Psoas muscle (tissue), 8 donors: ENCODE data around the gene TIMP3. TPM values are rescaled to one million over a fixed set of nuclear protein-coding genes. Genes with fewer than 3 reads are reported as not detected.
"Not testable (repeated sequence)": the region's sequence is repeated elsewhere in the genome, so short reads cannot be mapped to it uniquely, and the experiment has no call there.

Experiments used
- ATAC-seq, 4 donors: fragments of 200-7000 bp; cut with Tn5 transposase; one replicate each; pipeline ENCODE4 v1.9.1; 2020; ENCODE audit warnings: moderate library complexity in 3 of 4, mild to moderate bottlenecking in 2 of 4
- DNase-seq, 2 donors: peaks; one replicate each; pipeline ENCODE4 v3.0.0-alpha.2; 2020
- H3K27ac ChIP-seq: fragments of 200-600 bp; one replicate; pipeline ENCODE4 v1.8.0; 2022
- H3K27me3 ChIP-seq, 3 donors: fragments of 200-600 bp in 1 of 3; one replicate each; pipeline versions ENCODE4 v1.6.1 to v1.8.0; 2013 to 2022; ENCODE audit warnings: low read length in 2 of 3, mild to moderate bottlenecking in 2 of 3, moderate library complexity in 1 of 3; ENCODE audit not compliant: insufficient read depth in 3 of 3
- H3K36me3 ChIP-seq, 2 donors: fragments of 200-600 bp in 1 of 2; one replicate each; pipeline versions ENCODE4 v1.6.1 to v1.8.0; 2013 to 2022; ENCODE audit warnings: low read depth in 1 of 2, mild to moderate bottlenecking in 1 of 2, moderate library complexity in 1 of 2; ENCODE audit not compliant: insufficient read depth in 1 of 2
- H3K4me1 ChIP-seq: fragments of 200-600 bp; one replicate; pipeline ENCODE4 v1.8.0; 2022
- H3K4me3 ChIP-seq: fragments of 200-600 bp; one replicate; pipeline ENCODE4 v1.8.0; 2022; ENCODE audit warnings: mild to moderate bottlenecking
- H3K9me3 ChIP-seq: fragments of 200-600 bp; one replicate; pipeline ENCODE4 v1.8.0; 2022
- WGBS, 3 donors: extraction: QIAGEN DNeasy Blood & Tissue Kit; methylation state at CpG; one replicate each; pipeline versions ENCODE4 v1.1.6 to v1.1.7; 2013; 5-methylcytosine and 5-hydroxymethylcytosine counted together
- intact Hi-C, 2 donors: fragments of 100-400 bp; cut with DNase I; formaldehyde crosslinking; loops; one replicate each; pipeline versions ENCODE4 v1.11.0 to v1.14.2; 2022
- polyA plus RNA-seq, 3 donors: library from polyadenylated mRNA; stranded (reverse); fragments of 200-250 nt; gene quantifications; one replicate each; pipeline ENCODE4 v1.2.3, GENCODE V29; 2013
- total RNA-seq, 4 donors: library from RNA; stranded (reverse); fragmentation: NEBNext Ultra II Directional in 2 of 4; extraction: Animal tissue kit (Norgen Biotek cat#: 25700) in 2 of 4; gene quantifications; one replicate each; pipeline versions ENCODE4 v1.2.1 to v1.2.4, GENCODE V29; 2021 to 2023
- TF ChIP-seq, protein P1 (sequence below): fragments of 200-600 bp; IDR thresholded peaks from one replicate; pipeline ENCODE4 v1.8.0; 2022; ENCODE audit warnings: antibody characterized with exemption
- donor health status: healthy with polysubstance abuse.
- donor health status: DM: no; HTN: no; CAD: no; lungs with moderate emphysema.
- donor health status: Bipolar disorder and iron deficiency.
- donor health status: healthy.
- donor health status: DM: yes; HTN: yes; CAD: no.
- donor health status: DM: no; HTN: no; CAD: no.
- donor health status: DM: no; HTN: no; CAD: no.
- donor health status: DM: yes; HTN: yes; CAD: no.

Gene TIMP3
- total and polyA plus RNA-seq, 7 donors: 58.6 to 160 (median 70.7) TPM

DNA sequence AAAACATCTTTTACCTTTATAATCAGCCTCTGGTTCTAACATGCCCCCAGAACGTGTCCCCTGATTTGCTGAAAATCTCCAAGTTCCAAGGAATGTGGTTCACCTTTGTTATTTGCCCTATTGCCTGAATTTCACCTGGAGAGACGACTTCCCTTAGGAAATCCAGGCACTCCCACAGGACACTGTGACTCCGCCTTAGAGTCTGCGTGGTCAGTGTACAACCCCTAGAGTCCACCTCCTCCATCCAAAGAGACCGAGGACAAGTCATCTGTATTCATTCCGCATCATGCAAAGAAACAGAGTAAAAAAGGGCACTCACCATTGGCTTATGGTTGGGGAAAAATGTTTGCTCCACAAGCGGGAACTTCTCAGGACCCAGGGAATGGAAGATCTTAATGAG is 63.1 kb downstream of the TIMP3 start:
- Histone ChIP-seq H3K4me1 (no peaks in the 10 kb centered on the region), H3K27me3 (no peaks in the 10 kb centered on the region), H3K4me3 (no peak overlapping the region), H3K36me3 (peaks cover 0 to 15% of the 10 kb centered on the region in 2 donors), H3K27ac (no peak overlapping the region), H3K9me3 (no peaks in the 10 kb centered on the region)
- intact Hi-C loops: no loop called here
- WGBS, 3 donors: 90 to 92% (median 90%) methylated on average over 7 of the region's 7 CpGs
- ATAC-seq (no peak), DNase-seq (no peak)
- TF ChIP-seq, protein P1, sequence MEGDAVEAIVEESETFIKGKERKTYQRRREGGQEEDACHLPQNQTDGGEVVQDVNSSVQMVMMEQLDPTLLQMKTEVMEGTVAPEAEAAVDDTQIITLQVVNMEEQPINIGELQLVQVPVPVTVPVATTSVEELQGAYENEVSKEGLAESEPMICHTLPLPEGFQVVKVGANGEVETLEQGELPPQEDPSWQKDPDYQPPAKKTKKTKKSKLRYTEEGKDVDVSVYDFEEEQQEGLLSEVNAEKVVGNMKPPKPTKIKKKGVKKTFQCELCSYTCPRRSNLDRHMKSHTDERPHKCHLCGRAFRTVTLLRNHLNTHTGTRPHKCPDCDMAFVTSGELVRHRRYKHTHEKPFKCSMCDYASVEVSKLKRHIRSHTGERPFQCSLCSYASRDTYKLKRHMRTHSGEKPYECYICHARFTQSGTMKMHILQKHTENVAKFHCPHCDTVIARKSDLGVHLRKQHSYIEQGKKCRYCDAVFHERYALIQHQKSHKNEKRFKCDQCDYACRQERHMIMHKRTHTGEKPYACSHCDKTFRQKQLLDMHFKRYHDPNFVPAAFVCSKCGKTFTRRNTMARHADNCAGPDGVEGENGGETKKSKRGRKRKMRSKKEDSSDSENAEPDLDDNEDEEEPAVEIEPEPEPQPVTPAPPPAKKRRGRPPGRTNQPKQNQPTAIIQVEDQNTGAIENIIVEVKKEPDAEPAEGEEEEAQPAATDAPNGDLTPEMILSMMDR: no peak

DNA sequence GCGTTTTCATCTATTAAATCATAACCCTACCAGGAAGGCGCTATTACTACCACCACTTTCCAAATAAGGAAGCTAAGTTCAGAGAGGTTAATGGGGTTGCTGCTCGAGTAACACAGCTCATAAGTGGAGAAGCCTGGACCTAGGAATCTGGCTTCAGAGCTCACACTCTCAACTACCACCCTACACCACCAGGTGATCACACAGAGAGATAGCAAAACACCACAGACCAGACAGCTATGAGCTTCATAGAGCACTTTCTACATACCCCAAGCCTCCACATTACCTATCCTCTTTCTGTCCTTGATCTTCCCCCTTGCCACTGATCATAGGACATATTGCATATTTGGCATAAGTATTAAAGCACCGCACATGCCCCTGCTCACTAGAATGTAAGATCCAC is 65.4 kb downstream of the TIMP3 start:
- TF ChIP-seq, protein P1: no peak
- no peaks in the 10 kb centered on the region for H3K36me3 ChIP-seq
- WGBS, 3 donors: 79 to 84% (median 81%) methylated on average over 4 of the region's 4 CpGs
- intact Hi-C loops: no loop called here
- DNase-seq (no peak), ATAC-seq (no peak)
- H3K27ac ChIP-seq: no peak overlapping the region
- H3K27me3 ChIP-seq: peaks cover 0 to 3% (median 0%) of the 10 kb centered on the region in 3 donors
- H3K4me3 ChIP-seq: no peak overlapping the region
- no peaks in the 10 kb centered on the region for H3K4me1 ChIP-seq
- H3K9me3 ChIP-seq: no peaks in the 10 kb centered on the region

DNA sequence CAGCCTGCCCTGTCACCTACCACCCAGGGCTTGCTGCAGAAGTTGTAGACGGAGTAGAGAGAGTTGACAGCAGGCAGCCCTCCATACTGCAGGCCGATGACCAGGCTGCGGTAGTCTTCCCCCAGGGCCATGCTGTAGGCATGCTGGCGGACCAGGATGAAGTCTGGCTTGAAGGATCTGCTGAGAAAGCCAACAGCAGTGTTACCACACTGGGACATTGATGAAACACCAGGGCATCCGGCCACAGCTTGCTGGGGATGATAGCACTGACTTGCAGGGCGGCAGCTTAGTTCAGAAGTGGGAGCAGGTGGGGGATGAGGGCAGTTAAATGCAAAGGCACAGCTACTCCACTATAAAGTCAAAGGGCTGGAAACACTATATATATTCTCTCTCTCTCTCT is 67.4 kb downstream of the TIMP3 start:
- Histone ChIP-seq H3K9me3 (no peaks in the 10 kb centered on the region), H3K4me3 (no peak overlapping the region), H3K4me1 (no peaks in the 10 kb centered on the region), H3K27me3 (peaks cover 0 to 7% (median 0%) of the 10 kb centered on the region in 3 donors), H3K36me3 (no peaks in the 10 kb centered on the region), H3K27ac (no peak overlapping the region)
- WGBS, 3 donors: 87 to 94% (median 91%) methylated on average over 6 of the region's 6 CpGs
- TF ChIP-seq, protein P1: no peak
- no peak for DNase-seq
- intact Hi-C loops: no loop called here
- ATAC-seq: no peak

DNA sequence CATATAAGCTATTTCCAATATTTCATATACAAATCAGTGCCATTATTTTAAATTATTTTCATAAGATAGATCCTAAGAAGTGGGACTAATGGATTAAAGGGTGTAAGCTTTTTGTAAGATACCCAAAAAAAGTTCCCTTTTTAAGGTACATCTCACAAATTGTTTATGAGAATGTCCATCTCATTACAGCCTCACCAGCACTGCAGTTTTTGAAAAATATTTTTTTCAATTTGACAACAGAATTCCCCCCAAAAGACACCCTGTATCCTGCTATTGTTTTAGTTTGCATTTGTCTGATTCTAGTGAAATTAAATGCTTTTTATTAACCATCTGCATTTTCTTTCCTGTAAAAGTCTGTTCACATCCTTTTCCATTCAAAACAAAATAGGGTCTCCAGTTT is 69.0 kb downstream of the TIMP3 start:
- H3K9me3 ChIP-seq: no peaks in the 10 kb centered on the region
- no peak overlapping the region for H3K27ac ChIP-seq
- peaks cover 0 to 7% (median 0%) of the 10 kb centered on the region in 3 donors for H3K27me3 ChIP-seq
- H3K4me3 ChIP-seq: no peak overlapping the region
- TF ChIP-seq, protein P1: no peak
- H3K4me1 ChIP-seq: no peaks in the 10 kb centered on the region
- intact Hi-C loops: loop anchor here in 1 of 2 donors (10.0 kb wide), 1 partner anchor 56 kb away; no protein-coding TSS in a partner anchor
- ATAC-seq (no peak), DNase-seq (no peak)
- H3K36me3 ChIP-seq: no peaks in the 10 kb centered on the region

DNA sequence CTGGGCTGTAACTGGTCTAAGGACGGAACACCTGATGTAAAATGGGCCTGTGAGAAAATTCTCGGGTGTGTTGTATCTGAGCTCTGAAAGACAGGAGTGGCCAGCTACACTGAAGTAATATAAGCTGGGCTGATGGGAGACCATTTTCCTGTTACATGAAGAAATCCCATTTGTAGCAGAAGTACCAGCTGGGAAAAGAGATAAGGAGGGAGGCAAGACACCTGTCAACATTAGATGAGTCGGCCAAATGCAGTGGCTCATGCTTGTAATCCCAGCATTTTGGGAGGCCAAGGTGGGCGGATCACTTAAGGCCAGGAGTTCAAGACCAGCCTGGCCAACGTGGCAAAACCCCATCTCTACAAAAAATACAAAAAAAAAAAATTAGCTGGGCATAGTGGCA is 72.1 kb downstream of the TIMP3 start:
- DNase-seq, H3K4me1 ChIP-seq, H3K27me3 ChIP-seq, H3K4me3 ChIP-seq, H3K9me3 ChIP-seq, H3K27ac ChIP-seq, ATAC-seq, H3K36me3 ChIP-seq: not testable (repeated sequence)
- 81 to 88% (median 82%) methylated on average over 5 of the region's 5 CpGs for WGBS, 3 donors
- intact Hi-C loops: loop anchor here in 1 of 2 donors (10.0 kb wide), 1 partner anchor 59 kb away; no protein-coding TSS in a partner anchor
